HG03097 (cell line): Measurements from ENCODE around the gene CCT5.
A peak's percentile ranks its signal among the peaks of the same experiment; 100 is the strongest.

Experiments
- ATAC-seq: cut with Tn5 transposase; IDR thresholded peaks from one replicate; pipeline ENCODE4 v1.9.1; 2021; ENCODE audit not compliant: unreplicated experiment, low FRiP score

Gene CCT5

DNA sequence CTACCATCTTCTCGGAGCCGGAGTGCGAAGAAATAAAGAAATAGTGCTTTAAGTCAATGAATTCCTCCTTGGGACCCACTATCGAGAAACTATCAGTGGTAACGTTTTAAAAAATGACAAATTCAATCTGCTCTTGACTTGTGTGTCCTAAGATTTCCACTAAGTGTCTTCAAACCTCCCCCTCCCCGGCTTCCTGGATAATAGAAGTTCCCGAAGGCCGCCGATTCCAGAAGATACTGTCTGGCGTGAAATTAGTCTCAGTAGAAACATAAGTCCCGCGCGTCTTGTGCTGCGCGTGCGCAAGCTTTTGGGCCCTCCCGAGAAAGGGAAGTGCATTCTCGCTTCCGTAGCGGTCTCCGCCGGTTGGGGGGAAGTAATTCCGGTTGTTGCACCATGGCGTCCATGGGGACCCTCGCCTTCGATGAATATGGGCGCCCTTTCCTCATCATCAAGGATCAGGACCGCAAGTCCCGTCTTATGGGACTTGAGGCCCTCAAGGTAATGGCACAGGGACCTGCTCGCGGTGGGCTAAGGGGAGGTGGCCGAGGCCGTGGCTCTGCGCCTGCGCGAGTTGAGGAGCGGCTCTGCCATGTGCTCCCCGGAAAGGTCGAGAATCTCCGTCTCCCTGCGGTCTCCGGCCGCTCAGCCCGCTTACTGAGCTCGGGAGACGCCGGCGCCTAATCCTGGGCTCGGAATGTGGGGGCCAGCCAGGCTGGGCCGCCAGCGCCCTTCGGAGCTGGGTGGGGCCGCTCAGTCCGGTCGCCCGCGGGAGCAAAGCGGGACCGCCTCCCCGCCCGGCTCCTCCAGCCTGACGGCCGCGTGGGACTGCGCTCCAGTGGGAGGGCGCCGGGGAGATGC, at the start of gene CCT5:
Gene CCT5, plus strand, starts transcription at position 333 of the 858 bp plus-strand sequence. Its CDS starts 61 bp downstream, at position 394.
- peak; percentile 82 for ATAC-seq

DNA sequence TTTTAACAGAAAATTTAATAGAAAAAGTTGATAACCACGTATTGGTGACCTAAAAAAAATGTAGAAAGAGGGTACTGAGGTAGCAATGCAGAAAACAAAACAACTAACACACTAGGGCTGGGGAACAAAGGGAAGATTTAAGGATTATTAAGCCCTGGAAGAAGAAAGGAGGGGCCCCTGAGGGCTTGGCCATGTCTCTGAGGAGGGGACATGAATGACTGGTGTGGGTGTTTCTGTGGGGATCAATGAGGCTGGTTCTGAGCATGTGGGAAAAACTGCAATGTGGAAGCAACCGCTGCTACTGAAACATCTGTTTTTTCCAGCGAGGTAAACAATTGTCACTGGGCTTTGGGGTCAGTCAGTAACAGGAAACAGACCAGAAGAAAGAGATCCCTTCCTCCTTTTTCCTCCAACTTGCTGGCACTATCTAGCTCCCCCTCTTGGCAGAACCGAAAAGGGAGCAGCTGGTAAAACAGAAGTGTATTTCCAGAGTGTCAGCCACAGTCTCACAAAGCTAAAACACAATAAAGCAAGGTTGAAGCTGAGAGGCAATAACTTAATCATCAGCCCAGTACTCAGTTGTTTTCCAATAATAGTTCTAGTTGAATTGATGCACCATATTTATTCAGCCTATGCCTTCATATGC, 48.7 kb upstream of the CCT5 start:
- no peak for ATAC-seq

DNA sequence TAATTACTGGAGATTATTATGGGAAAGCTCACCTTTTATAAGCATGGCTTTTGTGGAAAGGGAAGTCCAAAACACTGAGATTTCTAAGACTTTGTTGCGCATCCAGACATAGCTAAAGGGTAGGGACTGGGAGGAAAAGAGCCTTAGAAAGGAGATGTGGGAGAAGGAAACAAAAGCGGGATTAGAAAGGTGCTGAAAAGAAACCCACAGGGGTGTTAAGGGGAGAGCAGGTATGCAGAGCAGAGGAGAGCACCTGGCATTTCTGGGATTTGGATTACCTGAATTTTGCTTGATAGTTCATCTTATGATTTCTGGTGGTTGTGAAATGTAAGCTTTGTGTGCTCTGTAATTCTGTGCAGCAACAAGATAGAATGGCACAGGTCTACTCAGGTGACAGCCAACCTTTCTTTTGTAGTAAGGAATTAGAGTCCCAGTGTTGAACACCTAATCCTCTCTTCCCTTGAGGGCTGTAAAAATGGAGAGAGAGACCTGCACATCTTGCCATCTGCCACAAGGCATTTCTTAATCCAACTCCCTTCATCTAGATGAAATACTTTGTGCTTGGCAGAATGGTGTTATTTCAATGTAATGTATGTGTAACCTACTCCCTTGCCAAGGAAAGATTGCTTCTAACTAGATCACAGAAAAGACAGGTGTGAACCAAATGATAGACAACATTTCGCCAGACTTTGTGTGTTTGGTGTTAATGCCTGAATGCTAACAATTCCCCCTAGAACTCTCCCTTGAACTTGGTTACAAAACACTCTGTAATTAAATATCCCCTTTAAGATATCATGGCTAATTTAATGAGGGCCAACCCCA, 47.8 kb upstream of the CCT5 start:
- no peak for ATAC-seq

DNA sequence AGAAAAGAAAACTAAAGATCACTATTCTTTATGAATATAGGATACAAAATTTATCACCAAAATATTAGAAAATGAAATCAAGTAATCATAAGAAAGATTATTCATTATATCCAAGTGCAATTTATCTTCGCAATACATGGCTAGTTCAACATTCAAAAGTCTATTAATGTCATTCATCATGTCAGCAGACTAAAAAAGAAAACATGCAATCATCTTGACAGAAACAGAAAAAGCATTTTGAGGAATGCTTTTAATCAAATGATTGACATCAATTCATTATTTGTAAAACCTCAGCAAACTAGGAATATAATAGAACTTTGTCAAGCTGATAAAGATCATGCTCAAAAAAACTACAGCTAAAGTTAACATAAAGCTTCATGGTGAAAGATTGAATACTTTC, 41.1 kb upstream of the CCT5 start:
- no peak for ATAC-seq

DNA sequence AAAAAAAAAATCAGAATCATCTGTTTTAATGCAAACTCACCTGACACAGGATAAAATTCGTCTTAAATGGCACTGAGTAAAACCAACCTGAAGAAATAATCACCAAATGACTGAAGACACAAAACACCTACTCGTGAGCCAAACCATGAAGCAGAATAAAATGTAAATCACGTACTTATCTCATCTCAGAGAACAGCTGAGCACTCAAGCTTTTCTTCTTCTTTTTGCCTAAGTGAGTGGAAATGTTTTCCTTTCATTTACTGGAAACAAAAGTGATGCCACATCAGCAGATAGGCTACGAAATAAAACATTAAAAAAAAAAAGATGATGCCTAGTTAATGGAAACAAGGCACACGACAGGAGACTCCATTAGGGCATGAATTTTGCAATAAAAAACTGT, 36.8 kb upstream of the CCT5 start:
- ATAC-seq = no peak

DNA sequence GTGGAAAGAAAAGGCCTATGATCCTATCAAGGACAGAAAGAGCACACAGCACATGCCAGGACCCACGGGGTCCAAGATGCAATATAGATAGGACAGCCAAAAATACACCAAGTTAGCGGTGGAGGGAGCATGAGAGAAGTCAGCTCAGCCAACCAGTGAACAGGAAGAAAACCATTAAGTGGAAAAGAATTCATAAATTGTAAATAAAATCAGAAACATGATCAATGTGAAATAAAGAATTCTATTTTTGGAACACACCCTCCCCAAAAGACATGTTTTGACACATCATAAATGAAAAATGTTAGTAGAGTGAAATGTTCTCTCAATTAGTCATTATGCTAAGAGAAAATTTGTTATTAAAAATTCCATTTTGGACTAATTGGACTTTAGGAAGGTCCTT, 36.0 kb upstream of the CCT5 start:
- ATAC-seq = no peak

DNA sequence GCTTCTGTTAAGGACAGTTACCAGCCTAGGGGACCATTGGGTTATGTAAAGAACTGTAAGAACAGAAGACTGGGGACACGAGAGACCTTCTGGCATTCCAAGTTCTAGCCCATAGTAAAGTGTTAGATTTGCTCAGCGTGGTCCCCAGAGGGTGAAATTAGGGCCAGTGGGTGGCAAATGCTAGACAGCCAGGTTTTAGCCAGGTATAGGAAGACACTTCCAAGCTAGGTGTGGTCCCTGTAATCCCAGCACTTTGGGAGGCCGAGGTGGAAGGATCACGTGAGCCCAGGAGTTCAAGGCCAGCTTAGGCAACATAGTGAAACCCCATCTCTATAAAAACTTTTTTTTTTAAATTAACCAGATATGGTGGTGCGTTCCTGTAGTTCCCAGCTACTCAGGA, 34.7 kb upstream of the CCT5 start:
- no peak for ATAC-seq

DNA sequence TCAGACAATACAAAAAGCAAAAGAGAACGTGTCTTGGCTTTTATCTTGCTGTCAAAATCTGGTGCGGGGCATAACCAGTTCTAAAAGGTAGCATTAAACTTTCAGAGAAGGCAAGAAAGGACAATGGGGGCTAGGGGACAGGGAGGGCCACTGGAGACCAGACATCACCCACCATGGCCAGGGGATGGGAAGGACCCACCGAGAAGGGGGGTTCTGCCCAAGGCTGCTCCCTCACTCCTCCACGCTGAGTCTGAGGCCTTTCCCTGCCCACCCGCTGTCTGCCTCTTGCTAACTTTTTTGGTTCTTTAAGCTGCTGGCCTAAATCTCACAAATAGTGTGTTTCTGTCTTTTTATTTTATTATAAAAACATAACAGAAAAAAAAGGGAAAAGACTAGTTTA, 34.0 kb upstream of the CCT5 start:
- ATAC-seq = no peak

DNA sequence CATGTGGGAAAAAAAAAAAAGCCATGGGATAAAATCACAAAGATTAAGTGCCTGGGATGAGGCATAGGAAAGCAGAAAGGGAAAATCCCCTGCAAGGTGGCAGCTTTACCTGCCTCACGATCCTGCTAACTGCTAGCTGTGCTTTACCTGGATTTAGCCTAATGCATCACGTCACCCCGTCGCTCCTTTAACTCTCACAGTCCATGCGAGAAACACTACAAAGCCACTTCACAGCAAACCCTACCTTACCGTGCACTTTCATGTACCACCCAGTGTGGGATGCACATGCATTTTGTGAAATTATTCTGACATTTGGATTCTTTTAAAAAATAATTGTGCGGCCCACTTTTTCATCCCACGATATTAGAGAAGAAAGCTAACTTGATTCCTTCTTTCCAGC, 31.4 kb upstream of the CCT5 start:
- no peak for ATAC-seq

DNA sequence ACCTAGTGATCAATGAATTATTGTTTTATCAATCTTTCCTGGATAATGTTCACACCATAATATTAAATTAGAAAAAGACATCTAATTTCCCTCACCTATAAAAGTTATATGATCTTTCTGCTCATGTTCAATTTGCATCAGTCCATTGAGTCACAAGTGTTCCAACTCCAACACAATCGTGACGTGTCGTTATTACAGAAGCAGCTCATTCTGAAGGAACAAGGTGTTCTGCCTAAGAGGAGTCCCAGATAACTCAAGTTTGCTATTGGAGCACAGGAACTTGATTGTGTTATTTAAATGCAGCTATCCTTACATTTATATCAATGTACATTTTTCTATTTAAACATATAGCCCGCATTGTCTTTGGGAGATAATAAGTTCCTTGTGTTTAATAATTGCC, 31.0 kb upstream of the CCT5 start:
- ATAC-seq = no peak

DNA sequence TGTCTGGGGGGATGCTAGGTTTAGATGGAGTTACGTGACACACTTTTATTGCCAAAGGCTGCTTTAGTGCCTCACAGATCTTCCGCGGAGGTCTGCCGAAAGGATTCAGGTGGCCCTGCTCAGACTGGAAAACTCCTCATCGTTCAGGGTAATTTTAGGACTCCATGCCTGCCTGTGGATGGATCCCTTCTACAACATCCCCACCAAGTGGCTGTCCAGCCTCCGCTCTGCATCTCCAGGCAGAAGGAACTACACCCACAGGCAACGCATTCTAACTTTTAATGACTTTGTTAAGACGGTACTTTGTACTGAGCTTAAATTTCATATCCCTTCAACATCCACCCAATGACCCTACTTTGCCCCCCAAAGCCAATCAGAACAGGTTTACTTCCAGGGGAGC, 29.8 kb upstream of the CCT5 start:
- no peak for ATAC-seq

DNA sequence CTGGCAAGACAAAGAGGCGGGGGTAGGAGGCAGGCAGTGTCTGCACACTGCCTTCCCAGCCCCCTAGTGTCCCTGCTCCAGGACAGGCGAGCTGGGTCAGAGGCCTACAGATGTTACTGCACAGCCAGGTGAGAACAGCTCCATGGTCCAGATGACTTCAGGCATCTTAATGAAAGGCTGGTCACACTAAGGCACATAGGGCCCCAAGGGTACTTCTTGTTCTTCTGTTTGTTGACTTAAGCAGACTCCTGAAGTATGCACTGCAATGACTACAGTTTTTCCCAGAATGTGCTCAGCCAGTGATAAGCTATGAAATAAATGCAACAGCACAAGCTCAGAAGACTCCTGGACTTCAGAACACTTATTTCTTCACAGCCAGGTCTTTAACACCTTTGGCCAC, 27.8 kb upstream of the CCT5 start:
- ATAC-seq = no peak

DNA sequence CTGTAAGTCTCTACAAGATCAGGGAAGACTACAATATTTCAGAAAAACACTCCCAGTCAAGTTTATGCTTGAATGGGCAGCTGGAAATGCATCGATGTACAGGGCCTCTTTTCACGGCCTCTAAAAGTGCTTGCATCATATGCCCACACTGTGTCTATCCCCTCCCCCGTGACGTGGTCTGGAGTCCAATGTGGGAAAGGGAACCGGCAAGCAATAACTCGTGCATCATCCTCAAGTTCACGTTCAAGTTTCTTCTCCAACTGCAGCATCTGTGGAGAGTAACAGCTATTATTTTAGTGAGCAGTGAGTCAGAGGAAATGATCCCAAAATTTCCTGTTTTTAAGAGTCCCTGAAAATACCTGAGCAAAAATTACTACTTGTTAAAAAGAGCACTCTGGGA, 22.7 kb upstream of the CCT5 start:
- ATAC-seq = no peak

DNA sequence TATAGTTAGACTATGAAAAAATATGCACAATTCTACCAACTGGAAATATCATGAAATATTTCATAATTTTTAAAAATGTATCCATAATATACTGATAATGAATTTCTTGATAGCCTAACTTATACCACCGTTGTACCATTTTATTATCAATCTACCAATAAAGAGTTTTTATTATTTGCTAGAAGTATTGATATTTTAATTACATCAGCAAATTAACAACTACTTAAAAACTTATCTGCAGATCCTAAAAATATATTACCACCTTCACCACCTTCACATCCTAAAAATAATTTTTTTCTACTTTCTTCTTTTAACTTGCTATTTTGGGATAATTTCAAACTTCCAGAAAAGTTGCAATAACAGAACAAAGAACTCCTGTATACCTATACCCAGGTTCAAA, 21.8 kb upstream of the CCT5 start:
- ATAC-seq = no peak

DNA sequence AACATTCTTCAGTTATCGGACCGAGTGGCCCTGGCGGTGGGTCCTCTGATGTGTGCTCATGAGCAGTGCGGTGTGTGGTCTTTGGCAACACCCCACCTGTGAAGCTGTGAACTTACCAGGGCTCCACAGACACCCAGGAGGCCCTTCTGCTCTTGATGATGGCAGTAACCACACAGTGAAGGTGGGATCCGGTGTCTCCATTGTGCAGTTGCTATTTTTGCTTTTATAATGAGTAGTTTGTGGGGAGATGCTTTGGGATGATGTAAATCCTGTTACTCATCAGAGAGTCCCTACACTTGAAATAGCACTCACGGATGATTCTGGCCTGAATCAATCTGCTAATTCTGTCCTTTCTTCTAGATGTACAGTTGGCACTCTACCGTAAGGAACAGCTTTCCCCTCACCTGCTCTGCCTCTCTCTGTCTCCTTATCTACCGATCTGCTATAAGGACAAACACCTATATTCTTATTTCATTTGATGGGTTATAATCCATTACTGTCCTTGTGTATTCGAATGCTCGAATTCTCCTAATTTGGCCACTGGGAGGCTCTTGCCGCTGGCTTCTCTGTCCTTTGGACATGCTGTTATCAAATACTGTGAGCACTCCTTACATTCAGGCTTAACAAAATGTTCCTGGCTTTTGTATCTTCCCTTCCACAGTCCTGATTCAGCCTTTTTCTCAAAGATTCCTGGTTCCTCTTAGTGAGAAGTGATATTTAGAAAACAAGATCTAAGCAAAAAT, 20.6 kb upstream of the CCT5 start:
- no peak for ATAC-seq

DNA sequence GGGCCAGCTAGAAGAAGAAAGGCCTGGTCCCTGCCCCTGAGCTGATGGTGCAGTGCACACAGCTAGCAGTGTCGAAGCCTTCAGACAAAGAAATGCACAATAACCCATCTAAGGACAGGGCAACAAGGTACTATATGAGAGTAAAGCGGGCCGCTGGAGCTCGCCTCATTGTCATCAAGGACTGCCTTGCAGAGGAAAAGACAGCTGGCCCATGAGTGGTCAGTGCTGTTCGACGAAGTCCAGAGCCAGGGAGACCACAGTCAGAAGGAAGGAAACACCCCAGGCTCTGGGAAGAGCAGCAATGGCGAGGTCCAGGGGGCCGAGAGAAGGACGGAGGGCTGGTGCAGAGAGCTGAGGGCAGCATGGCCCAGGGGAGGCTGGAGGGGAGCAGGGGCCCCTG, 17.7 kb upstream of the CCT5 start:
- ATAC-seq = no peak

DNA sequence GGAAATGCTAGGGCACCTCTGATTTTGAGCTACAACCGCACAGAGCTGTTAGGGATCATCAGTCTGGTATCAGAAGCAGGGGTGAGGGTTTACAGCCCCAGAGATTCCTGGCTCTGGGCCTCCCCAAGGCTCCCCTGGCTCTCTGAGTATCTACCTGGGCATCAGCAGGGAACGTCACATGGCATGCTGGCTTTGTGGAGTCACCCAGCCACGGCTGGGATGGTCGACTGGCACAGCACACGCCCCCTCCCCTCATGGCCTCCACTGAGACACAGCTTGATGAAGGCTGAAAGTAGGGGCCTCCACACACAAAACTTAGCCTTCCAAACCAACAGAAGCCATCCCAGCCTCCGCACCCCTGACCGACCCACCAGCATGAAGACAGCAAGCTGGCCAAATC, 17.1 kb upstream of the CCT5 start:
- ATAC-seq = no peak

DNA sequence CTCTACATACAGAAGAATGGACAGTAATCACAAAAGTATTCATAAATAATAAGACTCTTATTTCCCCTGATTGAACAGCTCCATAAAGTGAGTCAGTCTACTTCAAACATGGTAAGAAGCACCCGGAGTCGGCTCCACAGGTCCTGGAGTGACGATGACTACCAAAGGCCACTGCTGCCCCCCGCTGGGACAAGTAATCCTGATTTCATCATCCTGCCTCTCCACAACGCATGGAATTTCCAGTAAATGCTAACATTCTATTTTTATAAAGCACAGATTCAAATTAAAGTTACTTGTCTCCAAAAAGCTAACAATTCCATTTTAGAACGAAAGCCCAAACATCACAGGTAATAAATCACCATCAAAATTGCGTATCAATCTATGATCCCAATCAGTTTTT, 16.6 kb upstream of the CCT5 start:
- ATAC-seq = no peak

DNA sequence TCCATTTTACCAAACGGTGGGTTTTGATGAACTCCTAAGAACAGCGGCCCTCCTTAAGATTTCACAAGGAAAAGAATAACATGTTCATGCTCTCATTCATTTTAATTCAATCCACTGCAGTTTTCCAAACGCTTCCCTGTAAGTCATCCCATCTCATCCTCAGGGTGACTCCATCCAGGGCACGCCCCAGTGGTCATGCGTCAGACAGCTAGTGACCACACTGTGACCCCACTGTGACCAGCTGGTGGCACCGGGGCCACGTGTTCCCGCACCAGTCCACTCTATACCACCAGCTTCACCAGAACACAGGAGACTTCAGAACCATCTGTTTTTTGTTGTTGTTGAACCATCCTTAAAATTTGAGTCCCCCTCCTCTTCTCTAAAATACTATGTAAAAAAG, 14.7 kb upstream of the CCT5 start:
- ATAC-seq = no peak

DNA sequence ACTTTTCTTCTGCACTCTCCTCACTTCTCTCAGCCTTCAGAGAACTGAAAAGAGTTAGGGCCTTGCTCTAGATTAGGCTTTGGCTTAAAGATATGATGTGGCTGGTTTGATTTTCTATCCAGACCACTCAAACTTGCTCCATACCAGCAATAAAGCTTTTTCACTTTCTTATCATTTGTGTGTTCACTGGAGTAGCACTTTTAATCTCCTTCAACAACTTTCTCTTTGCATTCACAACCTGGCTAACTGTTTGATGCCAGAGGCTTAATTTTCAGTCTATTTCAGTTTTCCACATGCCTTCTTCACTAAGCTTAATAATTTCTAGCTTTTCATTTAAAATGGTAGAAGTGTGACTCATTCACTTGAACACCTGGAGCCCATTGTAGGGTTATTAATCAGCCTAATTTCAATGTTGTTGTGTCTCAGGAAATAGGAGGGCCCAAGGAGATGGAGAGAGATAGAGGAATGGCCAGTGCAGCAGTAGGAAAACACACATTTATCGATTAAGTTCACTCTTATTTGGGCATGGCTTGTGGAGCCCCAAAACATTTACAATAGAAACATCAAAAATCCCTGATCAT, 6.3 kb upstream of the CCT5 start:
- ATAC-seq = peak; percentile 61
